H1 (cell line): ENCODE results near the gene SOCS7. TPM values are rescaled to one million over a fixed set of nuclear protein-coding genes. Genes with fewer than 3 reads are reported as not detected.

Experiments
- CBX5 ChIP-seq: fragments of 300-800, 300-1000 bp; sonication (generic); IDR thresholded peaks from 2 replicates; pipeline ENCODE4 v1.7.1; 2016; ENCODE audit warnings: antibody characterized with exemption, low read length, low read depth
- KDM5A ChIP-seq: fragments of 200-600 bp; IDR thresholded peaks from 2 replicates; pipeline ENCODE4 v1.7.1; 2012; ENCODE audit warnings: mild to moderate bottlenecking, low read length, inconsistent platforms, mixed read lengths
- RAD21 ChIP-seq, 2 experiments: IDR thresholded peaks in 1 of 2; conservative IDR thresholded peaks in 1 of 2; 2 replicates each; pipeline ENCODE4 v1.6.1; 2011; ENCODE audit warnings: low read depth in 2 of 2, low read length in 2 of 2, improper control_type of control experiment in 1 of 2, inconsistent platforms in 1 of 2, mild to moderate bottlenecking in 1 of 2, moderate library complexity in 1 of 2
- SIRT6 ChIP-seq: IDR thresholded peaks from one replicate; pipeline ENCODE4 v1.7.1; 2012; ENCODE audit warnings: low read length, inconsistent platforms
- TCF12 ChIP-seq: IDR thresholded peaks from 2 replicates; pipeline ENCODE4 v1.6.1; 2011; ENCODE audit warnings: low read depth, mild to moderate bottlenecking, low read length
- polyA plus RNA-seq, 7 experiments: library from polyadenylated mRNA; depleted of rRNA in 3 of 7; stranded (reverse) in 5 of 7; unstranded in 2 of 7; fragments of >200 nt in 5 of 7; fragments of 200-250 nt in 2 of 7; gene quantifications; 1 replicate in 5 of 7; 2 replicates in 1 of 7; 4 replicates in 1 of 7; pipeline versions ENCODE4 v1.2.1 to v1.2.3, GENCODE V29; 2011 to 2013; ENCODE audit warnings: missing spikeins in 2 of 7, mixed read lengths in 2 of 7
- total RNA-seq: library from RNA; stranded (reverse); fragmentation: NEBNext Ultra II Directional; extraction: Animal tissue kit (Norgen Biotek cat#: 25700); gene quantifications from 2 replicates; pipeline ENCODE4 v1.2.1, GENCODE V29; 2021

SOCS7 gene
- total and polyA plus RNA-seq, 2 of the 8 experiments (the other 6 are each of a cell fraction or from before 2014, with no cell fraction given) = 13.5 to 26.9 TPM

- TF ChIP-seq CBX5 = no peak
- TF ChIP-seq SIRT6 = no peak
- no peak for TF ChIP-seq RAD21 (IDR thresholded peaks at IDR 0.05 in 1 of 2, conservative IDR thresholded peaks at IDR 0.05 in 1 of 2; ENCODE audit: low read depth in 2 of 2, low read length in 2 of 2)
- TF ChIP-seq TCF12 = no peak
- TF ChIP-seq KDM5A = no peak
Observed at GRCh38 chr17:38327936-38328335, 23.7 kb upstream of the SOCS7 start (continued).
